Stomach (tissue), 4 donors: ENCODE data around the gene RNF113B.

Experiments
- CTCF ChIP-seq, 7 experiments: fragments of 450-650 bp in 4 of 7; fragments of 200-600 bp in 3 of 7; sonication (generic) in 3 of 7; IDR thresholded peaks; one replicate each; pipeline ENCODE4 v1.5.1; 2016 to 2019; ENCODE audit warnings: antibody characterized with exemption in 7 of 7, control low read depth in 2 of 7, mild to moderate bottlenecking in 1 of 7
- POLR2A ChIP-seq, 4 donors: fragments of 450-650 bp; IDR thresholded peaks; one replicate each; pipeline ENCODE4 v1.6.1; 2016; ENCODE audit warnings: antibody characterized with exemption in 4 of 4, control low read depth in 2 of 4, mild to moderate bottlenecking in 1 of 4, moderate library complexity in 1 of 4
- POLR2AphosphoS5 ChIP-seq, 3 donors: sonication (generic); formaldehyde crosslinking; IDR thresholded peaks; one replicate each; pipeline ENCODE4 v1.6.1; 2016; ENCODE audit warnings: antibody characterized with exemption in 3 of 3

- TF ChIP-seq CTCF (IDR thresholded peaks at IDR 0.05): no peak
- no peak for TF ChIP-seq POLR2A (IDR thresholded peaks at IDR 0.05)
- TF ChIP-seq POLR2AphosphoS5 (IDR thresholded peaks at IDR 0.05): no peak
Observed at GRCh38 chr13:98156259-98156658, 20.8 kb downstream of the RNF113B start.
